Tibial artery (tissue), 4 donors: ENCODE results near the gene OR52K2.

ENCODE experiments used
- DNase-seq, 2 donors: peaks; one replicate each; pipeline ENCODE4 v3.0.0-alpha.2; 2019
- H3K27ac ChIP-seq, 2 donors: fragments of 200-600 bp; sonication (generic) in 1 of 2; 1 replicate in 1 of 2; 2 replicates in 1 of 2; pipeline ENCODE4 v1.5.1; 2018 to 2019; ENCODE audit warnings: mild to moderate bottlenecking in 1 of 2
- H3K27me3 ChIP-seq, 2 donors: fragments of 200-600 bp; sonication (generic) in 1 of 2; one replicate each; pipeline versions ENCODE4 v1.5.1 to v1.6.0; 2016 to 2019
- H3K36me3 ChIP-seq, 3 donors: fragments of 200-600 bp; sonication (generic) in 2 of 3; one replicate each; pipeline ENCODE4 v1.5.1; 2016 to 2019; ENCODE audit warnings: mild to moderate bottlenecking in 2 of 3
- H3K4me1 ChIP-seq, 4 donors: fragments of 200-600 bp; sonication (generic) in 2 of 4; 1 replicate in 3 of 4; 2 replicates in 1 of 4; pipeline ENCODE4 v1.5.1; 2016 to 2019
- H3K4me3 ChIP-seq, 2 donors: fragments of 200-600 bp; sonication (generic) in 1 of 2; 1 replicate in 1 of 2; 2 replicates in 1 of 2; pipeline ENCODE4 v1.5.1; 2018 to 2019; ENCODE audit warnings: mild to moderate bottlenecking in 2 of 2
- H3K9me3 ChIP-seq, 3 donors: fragments of 200-600 bp; sonication (generic) in 1 of 3; one replicate each; pipeline ENCODE4 v1.5.1; 2016 to 2019
- CTCF ChIP-seq, 2 experiments: fragments of 200-600 bp in 1 of 2; fragments of 450-650 bp in 1 of 2; IDR thresholded peaks; one replicate each; pipeline ENCODE4 v1.5.1; 2017 to 2019; ENCODE audit warnings: antibody characterized with exemption in 2 of 2, mild to moderate bottlenecking in 1 of 2, moderate library complexity in 1 of 2
- intact Hi-C: fragments of 100-400 bp; cut with DNase I; formaldehyde crosslinking; loops from one replicate; pipeline ENCODE4 v1.15.0; 2023; ENCODE audit warnings: low total_unique reads

OR52K2 gene

GRCh38 chr11:4433856-4434255 lies 15.2 kb upstream of the OR52K2 start:
- Histone ChIP-seq H3K27ac (no peak overlapping the region), H3K4me1 (no peaks in the 10 kb centered on the region), H3K27me3 (no peaks in the 10 kb centered on the region), H3K9me3 (no peaks in the 10 kb centered on the region), H3K4me3 (no peak overlapping the region), H3K36me3 (no peaks in the 10 kb centered on the region)
- DNase-seq = no peak
- intact Hi-C loops = no loop called here
- TF ChIP-seq CTCF (IDR thresholded peaks at IDR 0.05) = no peak

- H3K36me3 ChIP-seq = no peaks in the 10 kb centered on the region
These were observed 12.7 kb upstream of the OR52K2 start for GRCh38 chr11:4436411-4436810.

GRCh38 chr11:4441515-4441914 lies 7.6 kb upstream of the OR52K2 start:
- intact Hi-C loops = no loop called here
- no peak overlapping the region for H3K4me3 ChIP-seq
- TF ChIP-seq CTCF (IDR thresholded peaks at IDR 0.05) = no peak
- no peak for DNase-seq
- no peaks in the 10 kb centered on the region for H3K4me1 ChIP-seq
- no peaks in the 10 kb centered on the region for H3K27me3 ChIP-seq
- no peaks in the 10 kb centered on the region for H3K36me3 ChIP-seq
- no peak overlapping the region for H3K27ac ChIP-seq
- no peaks in the 10 kb centered on the region for H3K9me3 ChIP-seq

More at GRCh38 chr11:4436411-4436810, 12.7 kb upstream of the OR52K2 start:
- DNase-seq = no peak
- no peaks in the 10 kb centered on the region for H3K4me1 ChIP-seq
- H3K9me3 ChIP-seq = no peaks in the 10 kb centered on the region
- no peaks in the 10 kb centered on the region for H3K27me3 ChIP-seq
- no peak overlapping the region for H3K4me3 ChIP-seq
- intact Hi-C loops = no loop called here
- TF ChIP-seq CTCF (IDR thresholded peaks at IDR 0.05) = no peak
- H3K27ac ChIP-seq = no peak overlapping the region

GRCh38 chr11:4443232-4443891 lies 5.7 kb upstream of the OR52K2 start:
- Histone ChIP-seq H3K27me3 (no peaks in the 10 kb centered on the region), H3K9me3 (no peaks in the 10 kb centered on the region), H3K36me3 (no peaks in the 10 kb centered on the region), H3K4me1 (no peaks in the 10 kb centered on the region), H3K27ac (no peak overlapping the region), H3K4me3 (no peak overlapping the region)
- intact Hi-C loops = no loop called here
- no peak for DNase-seq
- TF ChIP-seq CTCF (IDR thresholded peaks at IDR 0.05) = no peak

- H3K4me1 ChIP-seq = no peaks in the 10 kb centered on the region
- H3K27ac ChIP-seq = no peak overlapping the region
- H3K9me3 ChIP-seq = no peaks in the 10 kb centered on the region
- intact Hi-C loops = no loop called here
- TF ChIP-seq CTCF (IDR thresholded peaks at IDR 0.05) = no peak
- DNase-seq = no peak
- H3K27me3 ChIP-seq = no peaks in the 10 kb centered on the region
- H3K4me3 ChIP-seq = no peak overlapping the region
- H3K36me3 ChIP-seq = no peaks in the 10 kb centered on the region
These were observed 4.0 kb downstream of the OR52K2 start for GRCh38 chr11:4453118-4453517.

- DNase-seq = no peak
- Histone ChIP-seq H3K4me1 (no peaks in the 10 kb centered on the region), H3K27me3 (no peaks in the 10 kb centered on the region), H3K4me3 (no peak overlapping the region), H3K36me3 (no peaks in the 10 kb centered on the region), H3K27ac (no peak overlapping the region), H3K9me3 (no peaks in the 10 kb centered on the region)
- no peak for TF ChIP-seq CTCF (IDR thresholded peaks at IDR 0.05)
- intact Hi-C loops = no loop called here
These were observed 4.9 kb downstream of the OR52K2 start for GRCh38 chr11:4454021-4454420.
